Transverse colon (tissue), 4 donors: Measurements from ENCODE around the gene TTPAL. TPM values are rescaled to one million over a fixed set of nuclear protein-coding genes. Genes with fewer than 3 reads are reported as not detected.

Experiments used
- DNase-seq: peaks from one replicate; pipeline ENCODE4 v3.0.0-alpha.2; 2019
- H3K27ac ChIP-seq, 4 donors: fragments of 200-600 bp; sonication (generic); 2 replicates each; pipeline ENCODE4 v1.5.1; 2016 to 2018; ENCODE audit warnings: inconsistent platforms in 4 of 4
- H3K27me3 ChIP-seq: fragments of 200-600 bp; sonication (generic); 2 replicates; pipeline ENCODE4 v1.5.1; 2017; ENCODE audit warnings: inconsistent platforms
- H3K36me3 ChIP-seq, 4 donors: fragments of 200-600 bp; sonication (generic); 2 replicates each; pipeline ENCODE4 v1.5.1; 2017 to 2019; ENCODE audit warnings: inconsistent platforms in 4 of 4
- H3K4me1 ChIP-seq, 4 donors: fragments of 200-600 bp; sonication (generic); 2 replicates each; pipeline ENCODE4 v1.5.1; 2017 to 2020; ENCODE audit warnings: inconsistent platforms in 4 of 4
- H3K4me3 ChIP-seq, 4 donors: fragments of 200-600 bp; sonication (generic); 1 replicate in 1 of 4; 2 replicates in 3 of 4; pipeline versions ENCODE4 v1.5.1 to v1.6.1; 2017 to 2019; ENCODE audit warnings: inconsistent platforms in 4 of 4
- H3K9me3 ChIP-seq, 2 donors: fragments of 200-600 bp; sonication (generic); 2 replicates each; pipeline ENCODE4 v1.5.1; 2017 to 2019; ENCODE audit warnings: inconsistent platforms in 2 of 2
- EP300 ChIP-seq: sonication (generic); formaldehyde crosslinking; IDR thresholded peaks from one replicate; pipeline ENCODE4 v1.6.1; 2017; ENCODE audit warnings: antibody characterized with exemption, low read depth
- POLR2A ChIP-seq: fragments of 450-650 bp; IDR thresholded peaks from one replicate; pipeline ENCODE4 v1.6.1; 2016; ENCODE audit warnings: antibody characterized with exemption, mild to moderate bottlenecking, moderate library complexity
- POLR2AphosphoS5 ChIP-seq, 3 donors: sonication (generic); formaldehyde crosslinking; IDR thresholded peaks; one replicate each; pipeline ENCODE4 v1.6.1; 2016; ENCODE audit warnings: antibody characterized with exemption in 3 of 3
- WGBS, 2 donors: methylation state at CpG; one replicate each; pipeline ENCODE4 v1.1.5; 2018; ENCODE audit warnings: low coverage in 1 of 2; 5-methylcytosine and 5-hydroxymethylcytosine counted together
- in situ Hi-C, 4 donors: fragments of 200-750 bp; cut with MboI; loops; one replicate each; pipeline versions ENCODE4 v1.15.0 to v1.15.1; 2017; ENCODE audit warnings: low sequenced_read_pairs in 3 of 4, low pct_ligation_motif_present in 1 of 4, low pct_unique_long_range_greater_than_20kb in 1 of 4
- intact Hi-C: fragments of 100-400 bp; cut with DNase I; formaldehyde crosslinking; loops from one replicate; pipeline ENCODE4 v1.15.1; 2023; ENCODE audit warnings: low total_unique reads
- total RNA-seq, 4 donors: library from RNA; depleted of rRNA; stranded (reverse); fragments of >200 nt; gene quantifications; one replicate each; pipeline ENCODE4 v1.1.0, GENCODE V29; 2016
- TF ChIP-seq, protein P1 (sequence below), 5 experiments: fragments of 200-600 bp in 3 of 5; fragments of 450-650 bp in 2 of 5; sonication (generic) in 3 of 5; IDR thresholded peaks; 1 replicate in 2 of 5; 2 replicates in 3 of 5; pipeline ENCODE4 v1.5.1; 2016 to 2017; ENCODE audit warnings: antibody characterized with exemption in 5 of 5, inconsistent platforms in 3 of 5, mild to moderate bottlenecking in 2 of 5, moderate library complexity in 1 of 5

The TTPAL gene
- total RNA-seq, 4 donors from 2014 or later: 6.8 to 20.9 (median 9.2) TPM

DNA sequence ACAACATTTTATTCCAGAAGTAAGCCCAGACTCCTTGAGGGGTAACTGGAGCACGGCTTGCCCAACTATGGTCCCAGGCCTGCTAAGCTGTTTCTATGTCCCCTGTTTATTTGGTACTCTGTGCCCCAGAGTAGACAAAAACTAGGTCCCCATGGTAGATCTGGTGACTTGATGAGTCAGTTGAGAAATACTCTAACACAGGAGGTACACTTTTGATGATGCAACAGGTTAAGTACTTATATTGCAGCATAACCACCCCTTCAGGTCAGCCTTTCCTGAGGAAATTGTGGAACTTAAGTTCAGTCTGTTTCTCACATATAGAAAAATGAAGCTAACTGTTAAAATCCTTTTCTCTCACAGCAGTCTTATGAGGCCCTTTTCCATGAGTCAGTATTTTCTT lies 19.6 kb downstream of the TTPAL start:
- peaks cover 0 to 5% (median 0%) of the 10 kb centered on the region in 4 donors for H3K4me1 ChIP-seq
- H3K9me3 ChIP-seq: no peaks in the 10 kb centered on the region
- DNase-seq: no peak
- no peak overlapping the region for H3K4me3 ChIP-seq
- no peaks in the 10 kb centered on the region for H3K27me3 ChIP-seq
- intact Hi-C loops (no loop called here), in situ Hi-C loops (no loop called here)
- H3K27ac ChIP-seq: peak overlapping the region in 2 of 4 donors; percentile 7 to 24
- peaks cover 0 to 79% (median 20%) of the 10 kb centered on the region in 4 donors for H3K36me3 ChIP-seq
- WGBS, 2 donors: 86 to 94% methylated on average over 1 of the region's 1 CpG
- TF ChIP-seq EP300 (no peak), POLR2A (no peak), POLR2AphosphoS5 (IDR thresholded peaks at IDR 0.05) (peak in 1 of 3 donors; percentile 22)
- TF ChIP-seq, protein P1, sequence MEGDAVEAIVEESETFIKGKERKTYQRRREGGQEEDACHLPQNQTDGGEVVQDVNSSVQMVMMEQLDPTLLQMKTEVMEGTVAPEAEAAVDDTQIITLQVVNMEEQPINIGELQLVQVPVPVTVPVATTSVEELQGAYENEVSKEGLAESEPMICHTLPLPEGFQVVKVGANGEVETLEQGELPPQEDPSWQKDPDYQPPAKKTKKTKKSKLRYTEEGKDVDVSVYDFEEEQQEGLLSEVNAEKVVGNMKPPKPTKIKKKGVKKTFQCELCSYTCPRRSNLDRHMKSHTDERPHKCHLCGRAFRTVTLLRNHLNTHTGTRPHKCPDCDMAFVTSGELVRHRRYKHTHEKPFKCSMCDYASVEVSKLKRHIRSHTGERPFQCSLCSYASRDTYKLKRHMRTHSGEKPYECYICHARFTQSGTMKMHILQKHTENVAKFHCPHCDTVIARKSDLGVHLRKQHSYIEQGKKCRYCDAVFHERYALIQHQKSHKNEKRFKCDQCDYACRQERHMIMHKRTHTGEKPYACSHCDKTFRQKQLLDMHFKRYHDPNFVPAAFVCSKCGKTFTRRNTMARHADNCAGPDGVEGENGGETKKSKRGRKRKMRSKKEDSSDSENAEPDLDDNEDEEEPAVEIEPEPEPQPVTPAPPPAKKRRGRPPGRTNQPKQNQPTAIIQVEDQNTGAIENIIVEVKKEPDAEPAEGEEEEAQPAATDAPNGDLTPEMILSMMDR (IDR thresholded peaks at IDR 0.05): no peak

DNA sequence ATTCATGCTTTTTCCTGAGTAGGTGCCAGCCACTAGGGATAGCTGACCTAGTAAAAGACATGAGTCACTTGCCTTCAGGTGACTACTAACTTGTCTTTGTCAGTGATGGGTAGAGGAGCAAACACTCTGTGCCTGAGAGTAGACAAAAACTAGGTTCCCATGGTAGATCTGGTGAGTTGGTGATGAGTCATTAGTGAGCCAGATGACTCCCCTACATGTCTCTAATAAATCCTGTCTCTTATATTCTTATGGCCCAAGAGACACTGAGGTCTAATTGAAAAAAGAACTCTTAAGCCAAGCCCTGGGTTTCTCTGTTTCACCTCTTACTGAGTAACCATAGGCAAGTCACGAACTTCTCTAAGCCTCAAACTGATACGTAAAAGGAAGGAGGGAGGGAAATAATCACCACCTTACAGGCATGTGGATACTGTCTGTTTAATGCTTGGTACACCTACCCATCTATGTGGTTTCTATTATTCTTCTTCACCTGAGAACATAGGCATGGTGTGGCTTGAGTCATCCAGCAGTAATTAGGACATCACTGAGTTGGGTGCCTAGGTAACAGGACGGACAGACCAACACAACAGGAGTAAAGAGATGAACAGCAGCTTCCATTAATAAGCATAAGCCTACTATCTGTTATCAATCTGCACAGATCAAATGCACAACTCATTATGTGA lies 20.3 kb downstream of the TTPAL start:
- 82 to 100% methylated on average over 3 of the region's 3 CpGs for WGBS, 2 donors
- in situ Hi-C loops (no loop called here), intact Hi-C loops (no loop called here)
- TF ChIP-seq POLR2A (no peak), EP300 (no peak), POLR2AphosphoS5 (IDR thresholded peaks at IDR 0.05) (no peak)
- TF ChIP-seq, protein P1 (IDR thresholded peaks at IDR 0.05): no peak
- Histone ChIP-seq H3K4me3 (no peak overlapping the region), H3K9me3 (no peaks in the 10 kb centered on the region), H3K36me3 (peaks cover 0 to 81% (median 22%) of the 10 kb centered on the region in 4 donors), H3K27ac (peak overlapping the region in 2 of 4 donors; percentile 7 to 24), H3K4me1 (peaks cover 0 to 5% (median 0%) of the 10 kb centered on the region in 4 donors), H3K27me3 (no peaks in the 10 kb centered on the region)
- DNase-seq: no peak

DNA sequence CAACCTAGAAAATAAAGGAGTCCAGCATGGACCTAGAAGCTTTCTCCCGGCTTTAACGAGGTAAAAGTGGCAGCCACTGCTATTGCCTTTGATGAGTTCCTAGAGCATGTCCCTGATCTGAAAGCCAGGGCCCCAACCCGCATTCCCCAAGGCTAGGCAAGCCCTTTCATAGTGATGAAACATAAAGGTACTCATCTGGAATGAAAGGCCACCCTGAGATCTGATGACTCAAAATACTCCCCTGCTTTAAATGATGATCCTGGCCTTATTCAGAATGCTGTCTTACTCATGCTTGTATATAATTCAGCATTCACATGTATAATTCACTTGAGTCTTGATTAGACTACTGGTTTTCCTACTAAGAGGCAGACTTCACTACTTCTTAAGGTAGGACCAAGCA lies 21.3 kb downstream of the TTPAL start:
- in situ Hi-C loops: no loop called here
- 80% methylated on average over 3 of the region's 3 CpGs; no CpG with 5 or more reads in 1 of the 2 donors for WGBS, 2 donors

DNA sequence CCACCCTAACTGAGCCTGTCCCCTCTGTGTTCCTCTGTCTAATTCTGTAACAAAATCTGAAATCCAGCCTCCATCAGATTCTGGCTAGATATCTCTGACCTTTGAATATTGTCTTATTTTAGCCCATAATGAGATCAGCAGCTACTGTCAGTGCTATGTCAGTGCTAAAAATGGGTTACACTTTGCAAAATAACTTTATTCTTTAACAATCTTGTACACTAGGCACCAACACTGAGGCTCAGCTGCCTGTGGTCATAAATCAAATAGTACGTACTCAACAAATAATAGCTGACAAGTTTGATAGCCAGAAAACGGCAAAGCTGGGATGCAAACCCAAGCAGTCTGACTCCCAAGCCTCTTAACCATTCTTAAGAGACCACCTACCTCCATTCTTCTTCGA lies 22.1 kb downstream of the TTPAL start:
- intact Hi-C loops (no loop called here), in situ Hi-C loops (no loop called here)
- H3K9me3 ChIP-seq: no peaks in the 10 kb centered on the region
- H3K27me3 ChIP-seq: no peaks in the 10 kb centered on the region
- no peaks in the 10 kb centered on the region for H3K4me1 ChIP-seq
- peaks cover 0 to 81% (median 31%) of the 10 kb centered on the region in 4 donors for H3K36me3 ChIP-seq
- TF ChIP-seq POLR2AphosphoS5 (IDR thresholded peaks at IDR 0.05) (no peak), POLR2A (no peak), EP300 (no peak)
- TF ChIP-seq, protein P1 (IDR thresholded peaks at IDR 0.05): no peak
- no peak for DNase-seq
- 54 to 77% methylated on average over 2 to 3 of the region's 3 CpGs for WGBS, 2 donors
- H3K4me3 ChIP-seq: no peak overlapping the region
- H3K27ac ChIP-seq: no peak overlapping the region

More for the DNA sequence above, 21.3 kb downstream of the TTPAL start:
- no peak overlapping the region for H3K27ac ChIP-seq
- no peaks in the 10 kb centered on the region for H3K9me3 ChIP-seq
- peaks cover 0 to 82% (median 27%) of the 10 kb centered on the region in 4 donors for H3K36me3 ChIP-seq
- intact Hi-C loops: no loop called here
- peaks cover 0 to 2% (median 0%) of the 10 kb centered on the region in 4 donors for H3K4me1 ChIP-seq
- H3K27me3 ChIP-seq: no peaks in the 10 kb centered on the region
- H3K4me3 ChIP-seq: no peak overlapping the region
- TF ChIP-seq, protein P1 (IDR thresholded peaks at IDR 0.05): no peak
- TF ChIP-seq EP300 (no peak), POLR2AphosphoS5 (IDR thresholded peaks at IDR 0.05) (no peak), POLR2A (no peak)
- no peak for DNase-seq
